ENCODE data around the gene ZFYVE21.
"Not testable (repeated sequence)": the region's sequence is repeated elsewhere in the genome, so short reads cannot be mapped to it uniquely, and the experiment has no call there.

The ZFYVE21 gene

GRCh38 chr14:103684471-103684870, 31.1 kb upstream of the ZFYVE21 start:
- Histone ChIP-seq H3K27me3 (replicated peaks; ENCODE audit: control insufficient read depth, insufficient read depth, low read length) (no peaks in the 10 kb centered on the region), H3K36me3 (ENCODE audit: control insufficient read depth, insufficient read depth, low read length, severe bottlenecking) (peaks cover 82% of the 10 kb centered on the region), H3K4me1 (ENCODE audit: control insufficient read depth, insufficient read depth, low read length) (peaks cover 34% of the 10 kb centered on the region), H3K9ac (ENCODE audit: low read length) (no peak overlapping the region), H3K9me3 (ENCODE audit: control insufficient read depth, low read length) (no peaks in the 10 kb centered on the region), H3K4me3 (ENCODE audit: low read length) (no peak overlapping the region)
- DNase-seq (ENCODE audit: low read depth): no peak

- H3K4me3 ChIP-seq (ENCODE audit: low read length): no peak overlapping the region
- H3K4me1 ChIP-seq (ENCODE audit: control insufficient read depth, insufficient read depth, low read length): peaks cover 34% of the 10 kb centered on the region
- no peaks in the 10 kb centered on the region for H3K27me3 ChIP-seq (replicated peaks; ENCODE audit: control insufficient read depth, insufficient read depth, low read length)
- no peak for DNase-seq (ENCODE audit: low read depth)
- H3K9me3 ChIP-seq (ENCODE audit: control insufficient read depth, low read length): no peaks in the 10 kb centered on the region
- peaks cover 79% of the 10 kb centered on the region for H3K36me3 ChIP-seq (ENCODE audit: control insufficient read depth, insufficient read depth, low read length, severe bottlenecking)
- H3K9ac ChIP-seq (ENCODE audit: low read length): no peak overlapping the region
Observed at GRCh38 chr14:103684871-103685270, 30.7 kb upstream of the ZFYVE21 start.

- H3K36me3 ChIP-seq (ENCODE audit: control insufficient read depth, insufficient read depth, low read length, severe bottlenecking): peaks cover 79% of the 10 kb centered on the region
- H3K9me3 ChIP-seq (ENCODE audit: control insufficient read depth, low read length): no peaks in the 10 kb centered on the region
- no peak overlapping the region for H3K4me3 ChIP-seq (ENCODE audit: low read length)
- no peaks in the 10 kb centered on the region for H3K27me3 ChIP-seq (replicated peaks; ENCODE audit: control insufficient read depth, insufficient read depth, low read length)
- no peak overlapping the region for H3K9ac ChIP-seq (ENCODE audit: low read length)
- DNase-seq (ENCODE audit: low read depth): no peak
- peaks cover 36% of the 10 kb centered on the region for H3K4me1 ChIP-seq (ENCODE audit: control insufficient read depth, insufficient read depth, low read length)
Observed at GRCh38 chr14:103685276-103686211, 30.1 kb upstream of the ZFYVE21 start.

- no peak for DNase-seq (ENCODE audit: low read depth)
- no peak overlapping the region for H3K4me3 ChIP-seq (ENCODE audit: low read length)
- peaks cover 75% of the 10 kb centered on the region for H3K36me3 ChIP-seq (ENCODE audit: control insufficient read depth, insufficient read depth, low read length, severe bottlenecking)
- H3K9ac ChIP-seq (ENCODE audit: low read length): no peak overlapping the region
- H3K4me1 ChIP-seq (ENCODE audit: control insufficient read depth, insufficient read depth, low read length): peaks cover 36% of the 10 kb centered on the region
- no peaks in the 10 kb centered on the region for H3K9me3 ChIP-seq (ENCODE audit: control insufficient read depth, low read length)
- no peaks in the 10 kb centered on the region for H3K27me3 ChIP-seq (replicated peaks; ENCODE audit: control insufficient read depth, insufficient read depth, low read length)
Observed at GRCh38 chr14:103686831-103687485, 28.7 kb upstream of the ZFYVE21 start.

- peaks cover 36% of the 10 kb centered on the region for H3K4me1 ChIP-seq (ENCODE audit: control insufficient read depth, insufficient read depth, low read length)
- no peak overlapping the region for H3K4me3 ChIP-seq (ENCODE audit: low read length)
- H3K9ac ChIP-seq (ENCODE audit: low read length): no peak overlapping the region
- H3K9me3 ChIP-seq (ENCODE audit: control insufficient read depth, low read length): no peaks in the 10 kb centered on the region
- DNase-seq (ENCODE audit: low read depth): no peak
- peaks cover 76% of the 10 kb centered on the region for H3K36me3 ChIP-seq (ENCODE audit: control insufficient read depth, insufficient read depth, low read length, severe bottlenecking)
- no peaks in the 10 kb centered on the region for H3K27me3 ChIP-seq (replicated peaks; ENCODE audit: control insufficient read depth, insufficient read depth, low read length)
Observed at GRCh38 chr14:103687712-103688111, 27.9 kb upstream of the ZFYVE21 start.

- Histone ChIP-seq H3K4me1 (ENCODE audit: control insufficient read depth, insufficient read depth, low read length) (peaks cover 36% of the 10 kb centered on the region), H3K27me3 (replicated peaks; ENCODE audit: control insufficient read depth, insufficient read depth, low read length) (no peaks in the 10 kb centered on the region), H3K9ac (ENCODE audit: low read length) (peak overlapping the region; percentile 9), H3K36me3 (ENCODE audit: control insufficient read depth, insufficient read depth, low read length, severe bottlenecking) (peaks cover 76% of the 10 kb centered on the region), H3K4me3 (ENCODE audit: low read length) (no peak overlapping the region), H3K9me3 (ENCODE audit: control insufficient read depth, low read length) (no peaks in the 10 kb centered on the region)
- DNase-seq (ENCODE audit: low read depth): no peak
Observed at GRCh38 chr14:103688441-103688840, 27.2 kb upstream of the ZFYVE21 start.

- peaks cover 36% of the 10 kb centered on the region for H3K4me1 ChIP-seq (ENCODE audit: control insufficient read depth, insufficient read depth, low read length)
- DNase-seq (ENCODE audit: low read depth): no peak
- H3K9ac ChIP-seq (ENCODE audit: low read length): peak overlapping the region; percentile 9
- no peaks in the 10 kb centered on the region for H3K9me3 ChIP-seq (ENCODE audit: control insufficient read depth, low read length)
- H3K4me3 ChIP-seq (ENCODE audit: low read length): no peak overlapping the region
- no peaks in the 10 kb centered on the region for H3K27me3 ChIP-seq (replicated peaks; ENCODE audit: control insufficient read depth, insufficient read depth, low read length)
- H3K36me3 ChIP-seq (ENCODE audit: control insufficient read depth, insufficient read depth, low read length, severe bottlenecking): peaks cover 77% of the 10 kb centered on the region
Observed at GRCh38 chr14:103688906-103689902, 26.4 kb upstream of the ZFYVE21 start.

GRCh38 chr14:103690332-103690731, 25.3 kb upstream of the ZFYVE21 start:
- no peaks in the 10 kb centered on the region for H3K9me3 ChIP-seq (ENCODE audit: control insufficient read depth, low read length)
- H3K4me3 ChIP-seq (ENCODE audit: low read length): no peak overlapping the region
- no peak overlapping the region for H3K9ac ChIP-seq (ENCODE audit: low read length)
- no peak for DNase-seq (ENCODE audit: low read depth)
- H3K27me3 ChIP-seq (replicated peaks; ENCODE audit: control insufficient read depth, insufficient read depth, low read length): no peaks in the 10 kb centered on the region
- peaks cover 37% of the 10 kb centered on the region for H3K4me1 ChIP-seq (ENCODE audit: control insufficient read depth, insufficient read depth, low read length)
- H3K36me3 ChIP-seq (ENCODE audit: control insufficient read depth, insufficient read depth, low read length, severe bottlenecking): peaks cover 73% of the 10 kb centered on the region

- H3K9me3 ChIP-seq (ENCODE audit: control insufficient read depth, low read length); DNase-seq (ENCODE audit: low read depth); H3K27me3 ChIP-seq (replicated peaks; ENCODE audit: control insufficient read depth, insufficient read depth, low read length); H3K4me3 ChIP-seq (ENCODE audit: low read length); H3K9ac ChIP-seq (ENCODE audit: low read length): not testable (repeated sequence)
- Histone ChIP-seq H3K4me1 (ENCODE audit: control insufficient read depth, insufficient read depth, low read length) (peaks cover 39% of the 10 kb centered on the region), H3K36me3 (ENCODE audit: control insufficient read depth, insufficient read depth, low read length, severe bottlenecking) (peaks cover 60% of the 10 kb centered on the region)
Observed at GRCh38 chr14:103691655-103692054, 24.0 kb upstream of the ZFYVE21 start.

GRCh38 chr14:103692159-103692558, 23.5 kb upstream of the ZFYVE21 start:
- Histone ChIP-seq H3K27me3 (replicated peaks; ENCODE audit: control insufficient read depth, insufficient read depth, low read length) (no peaks in the 10 kb centered on the region), H3K4me3 (ENCODE audit: low read length) (no peak overlapping the region), H3K9me3 (ENCODE audit: control insufficient read depth, low read length) (no peaks in the 10 kb centered on the region), H3K9ac (ENCODE audit: low read length) (no peak overlapping the region), H3K36me3 (ENCODE audit: control insufficient read depth, insufficient read depth, low read length, severe bottlenecking) (peaks cover 55% of the 10 kb centered on the region), H3K4me1 (ENCODE audit: control insufficient read depth, insufficient read depth, low read length) (peaks cover 41% of the 10 kb centered on the region)
- no peak for DNase-seq (ENCODE audit: low read depth)

Data from adipocyte (in vitro differentiated cells).